Stimulated activated CD4-positive, alpha-beta T cell treated with anti-CD3 and anti-CD28 coated beads, TNF-alpha, amount 100 ng/mL, for 4 hours (primary cell): ENCODE results near the gene TINCR.

Experiments
- DNase-seq, 3 experiments: peaks; one replicate each; pipeline ENCODE4 v3.0.0-alpha.2; 2020; ENCODE audit warnings: low read depth in 3 of 3

Gene TINCR

GRCh38 chr19:5512715-5513114 is 55.0 kb downstream of the TINCR start:
- no peak for DNase-seq
